Fibroblast of mammary gland (primary cell): ENCODE measurements around the gene TRIOBP.

Source experiments
- DNase-seq: peaks from one replicate; pipeline ENCODE4 v3.0.0-alpha.2; 2010; ENCODE audit warnings: low read depth
- H3K4me3 ChIP-seq: 2 replicates; pipeline ENCODE4 v1.5.1; 2011; ENCODE audit warnings: low read depth, mild to moderate bottlenecking, low read length, moderate library complexity; ENCODE audit not compliant: control insufficient read depth
- CTCF ChIP-seq: conservative IDR thresholded peaks from 2 replicates; pipeline ENCODE4 v1.5.1; 2011; ENCODE audit warnings: low read depth, low read length, inconsistent platforms; ENCODE audit not compliant: control insufficient read depth, insufficient read depth

TRIOBP gene

DNA sequence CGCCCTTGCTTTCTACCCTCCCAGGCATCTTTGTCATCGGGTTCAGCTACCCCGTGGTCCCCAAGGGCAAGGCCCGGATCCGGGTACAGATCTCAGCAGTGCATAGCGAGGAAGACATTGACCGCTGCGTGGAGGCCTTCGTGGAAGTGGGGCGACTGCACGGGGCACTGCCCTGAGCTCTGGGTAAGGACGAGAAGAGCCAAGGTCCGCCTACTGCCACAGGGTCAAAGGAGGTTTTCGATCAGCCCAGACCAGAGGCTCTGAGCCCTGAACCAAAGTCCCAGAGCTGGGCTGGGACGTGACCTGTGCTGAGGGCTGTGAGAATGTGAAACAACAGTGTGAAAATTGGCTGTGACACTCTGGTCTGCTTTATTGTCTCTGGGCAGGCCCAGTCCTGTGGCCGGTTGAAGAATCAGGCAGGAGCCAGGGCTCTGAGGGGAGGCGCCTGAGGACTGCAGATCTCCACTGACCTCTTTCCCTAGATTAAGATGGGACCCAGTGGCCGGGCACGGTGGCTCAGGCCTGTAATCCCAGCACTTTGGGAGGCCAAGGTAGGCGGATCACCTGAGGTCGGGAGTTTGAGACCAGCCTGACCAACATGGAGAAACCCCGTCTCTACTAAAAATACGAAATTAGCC is 119.8 kb downstream of the TRIOBP start:
- TF ChIP-seq CTCF: no peak
- no peak overlapping the region for H3K4me3 ChIP-seq
- no peak for DNase-seq

DNA sequence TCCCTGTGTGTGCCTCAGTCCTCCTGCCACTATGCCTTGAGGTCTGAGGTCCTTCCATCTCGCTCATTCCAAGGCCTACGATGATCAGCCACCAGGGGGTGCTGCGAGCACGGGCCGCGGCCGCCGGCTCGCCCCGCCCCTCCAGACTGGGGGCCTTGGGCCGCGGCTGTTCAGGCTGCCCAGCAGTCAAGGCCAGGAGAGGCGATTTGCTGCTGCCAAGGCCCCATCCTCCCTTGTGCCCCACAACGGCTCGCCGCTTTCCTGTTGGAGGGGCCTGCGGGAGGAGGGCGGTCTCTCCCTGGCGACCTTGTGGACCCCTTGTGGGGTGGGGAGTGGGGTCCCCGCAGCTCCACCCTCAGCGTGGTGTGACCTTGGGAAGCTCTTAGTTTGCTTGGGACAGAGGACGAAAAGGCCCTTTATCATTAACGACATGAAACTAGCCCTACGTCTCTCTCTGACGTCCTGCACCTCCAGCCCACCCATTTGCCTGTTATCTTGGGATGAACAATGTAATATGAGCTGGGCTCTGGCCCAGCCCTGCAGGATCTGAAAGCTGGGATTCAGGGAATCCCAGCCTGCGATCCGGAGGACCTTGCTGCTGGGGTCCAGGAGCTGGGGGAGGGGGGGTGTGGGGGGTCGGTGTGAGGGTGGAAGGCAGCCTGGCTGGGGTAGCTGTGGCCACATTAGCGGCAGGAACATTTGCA is 121.0 kb downstream of the TRIOBP start:
- H3K4me3 ChIP-seq: peak overlapping the region; percentile 22
- DNase-seq: peak; percentile 74

GRCh38 chr22:37818409-37819104 is 121.7 kb downstream of the TRIOBP start:
- H3K4me3 ChIP-seq: no peak overlapping the region
- TF ChIP-seq CTCF: no peak
- peak; percentile 51 for DNase-seq

More for the DNA sequence above, 121.0 kb downstream of the TRIOBP start:
- peak; percentile 54 for TF ChIP-seq CTCF

DNA sequence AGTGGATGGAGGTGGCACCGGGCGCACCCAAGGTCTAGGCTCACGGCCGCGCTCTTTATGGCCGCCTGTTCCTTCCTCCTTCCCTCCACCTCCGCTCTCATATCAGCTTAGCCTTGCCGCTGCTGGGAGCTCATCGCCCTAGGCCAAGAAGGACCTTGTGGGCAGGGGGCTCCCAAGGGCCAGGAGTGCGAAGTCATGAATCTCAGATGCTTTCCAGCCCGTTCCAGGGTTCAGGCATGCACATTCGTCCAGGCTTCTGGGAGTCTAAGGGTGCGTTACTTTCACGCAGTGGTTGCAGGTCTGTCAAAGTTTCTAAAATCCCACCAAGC is 122.2 kb downstream of the TRIOBP start:
- TF ChIP-seq CTCF: no peak
- no peak overlapping the region for H3K4me3 ChIP-seq
- no peak for DNase-seq

GRCh38 chr22:37820350-37820749 is 123.5 kb downstream of the TRIOBP start:
- DNase-seq: no peak
- TF ChIP-seq CTCF: no peak
- H3K4me3 ChIP-seq: no peak overlapping the region

- H3K4me3 ChIP-seq: no peak overlapping the region
- DNase-seq: no peak
- TF ChIP-seq CTCF: no peak
Observed at GRCh38 chr22:37822079-37822833, 125.4 kb downstream of the TRIOBP start.
